Measurements from ENCODE around the gene MYZAP. TPM values are rescaled to one million over a fixed set of nuclear protein-coding genes. Genes with fewer than 3 reads are reported as not detected.

Gene MYZAP
- total RNA-seq, 1 experiment from 2014 or later = not detected

DNA sequence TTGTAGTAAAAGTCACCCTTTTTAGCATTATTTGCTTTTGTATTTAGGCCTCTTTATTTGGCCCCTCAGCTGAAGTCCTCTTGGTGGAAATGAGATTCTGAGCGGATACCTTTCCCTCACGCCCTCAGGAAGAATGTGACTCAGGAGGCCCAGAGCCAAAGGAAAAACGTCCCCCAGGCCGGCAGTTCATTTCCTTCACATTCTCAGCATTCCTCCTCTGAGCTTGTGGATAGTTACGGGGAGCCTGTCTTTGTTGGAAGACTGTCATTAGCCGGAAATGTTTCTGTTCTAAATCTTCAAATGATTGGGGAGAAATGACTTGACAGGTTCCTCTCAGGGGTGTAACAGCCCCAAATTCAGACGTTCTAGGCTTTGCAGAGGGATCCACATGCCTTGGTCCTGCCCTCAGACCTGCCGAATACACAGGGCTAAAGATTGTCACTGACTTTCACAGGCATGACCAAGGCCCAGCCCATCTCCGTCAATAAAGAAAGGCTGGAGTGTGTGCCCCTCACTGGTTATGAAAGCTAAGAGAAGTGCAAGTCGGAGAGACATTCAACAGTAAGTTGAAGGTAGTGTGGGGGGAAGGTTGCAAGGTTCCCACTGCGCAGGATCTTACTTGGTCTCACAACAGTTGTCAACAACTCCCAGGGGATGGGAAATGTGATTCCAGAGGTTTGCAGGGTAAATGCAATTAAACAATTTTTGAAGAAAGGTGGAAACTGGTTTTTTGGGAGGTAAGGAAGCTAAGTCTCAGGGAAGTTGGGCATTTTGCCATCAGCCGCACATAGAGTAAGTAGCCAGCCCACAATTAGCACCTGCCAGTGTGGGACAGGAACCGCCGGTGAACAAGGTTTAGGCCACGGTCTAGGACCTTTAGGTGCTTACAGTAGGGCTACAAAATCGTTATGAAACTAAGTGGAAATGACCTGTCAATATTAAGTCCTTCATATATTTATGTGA, 39.7 kb upstream of the MYZAP start:
- CTCF ChIA-PET = interaction anchor here (0.5 to 1.0 kb wide), 5 partner anchors 8 to 102 kb away, joined by 3 to 10 read pairs (median 3); no protein-coding TSS in a partner anchor
- Histone ChIP-seq H3K36me3 (ENCODE audit: insufficient read depth, low read length, poor library complexity, severe bottlenecking) (no peaks in the 10 kb centered on the region), H3K4me1 (ENCODE audit: insufficient read depth, low read length, poor library complexity, severe bottlenecking) (peaks cover 41% of the 10 kb centered on the region), H3K27ac (ENCODE audit: low read depth, low read length, poor library complexity, severe bottlenecking) (peak overlapping the region; percentile 63), H3K4me3 (ENCODE audit: low read depth, low read length, poor library complexity, severe bottlenecking) (no peak overlapping the region), H3K9me3 (ENCODE audit: low read depth, low read length, poor library complexity, severe bottlenecking) (no peaks in the 10 kb centered on the region), H3K27me3 (replicated peaks; ENCODE audit: insufficient read depth, low read depth, low read length, poor library complexity) (no peaks in the 10 kb centered on the region)
- intact Hi-C loops (cut with micrococcal nuclease; ENCODE audit: unreplicated experiment) = no loop called here
- DNase-seq (ENCODE audit: low spot score) = peak; percentile 83
- no TSS peak for BruUV-seq (replicated peaks)
- POLR2A ChIA-PET (ENCODE audit: low non-redundant PET) = no interaction called here
- TF ChIP-seq, protein P1, sequence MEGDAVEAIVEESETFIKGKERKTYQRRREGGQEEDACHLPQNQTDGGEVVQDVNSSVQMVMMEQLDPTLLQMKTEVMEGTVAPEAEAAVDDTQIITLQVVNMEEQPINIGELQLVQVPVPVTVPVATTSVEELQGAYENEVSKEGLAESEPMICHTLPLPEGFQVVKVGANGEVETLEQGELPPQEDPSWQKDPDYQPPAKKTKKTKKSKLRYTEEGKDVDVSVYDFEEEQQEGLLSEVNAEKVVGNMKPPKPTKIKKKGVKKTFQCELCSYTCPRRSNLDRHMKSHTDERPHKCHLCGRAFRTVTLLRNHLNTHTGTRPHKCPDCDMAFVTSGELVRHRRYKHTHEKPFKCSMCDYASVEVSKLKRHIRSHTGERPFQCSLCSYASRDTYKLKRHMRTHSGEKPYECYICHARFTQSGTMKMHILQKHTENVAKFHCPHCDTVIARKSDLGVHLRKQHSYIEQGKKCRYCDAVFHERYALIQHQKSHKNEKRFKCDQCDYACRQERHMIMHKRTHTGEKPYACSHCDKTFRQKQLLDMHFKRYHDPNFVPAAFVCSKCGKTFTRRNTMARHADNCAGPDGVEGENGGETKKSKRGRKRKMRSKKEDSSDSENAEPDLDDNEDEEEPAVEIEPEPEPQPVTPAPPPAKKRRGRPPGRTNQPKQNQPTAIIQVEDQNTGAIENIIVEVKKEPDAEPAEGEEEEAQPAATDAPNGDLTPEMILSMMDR (conservative IDR thresholded peaks at IDR 0.05; ENCODE audit: low read depth, low read length) = no peak
- TF ChIP-seq EZH2 (IDR thresholded peaks at IDR 0.05; ENCODE audit: borderline replicate concordance, low read depth, low read length, poor library complexity, severe bottlenecking) = no peak

DNA sequence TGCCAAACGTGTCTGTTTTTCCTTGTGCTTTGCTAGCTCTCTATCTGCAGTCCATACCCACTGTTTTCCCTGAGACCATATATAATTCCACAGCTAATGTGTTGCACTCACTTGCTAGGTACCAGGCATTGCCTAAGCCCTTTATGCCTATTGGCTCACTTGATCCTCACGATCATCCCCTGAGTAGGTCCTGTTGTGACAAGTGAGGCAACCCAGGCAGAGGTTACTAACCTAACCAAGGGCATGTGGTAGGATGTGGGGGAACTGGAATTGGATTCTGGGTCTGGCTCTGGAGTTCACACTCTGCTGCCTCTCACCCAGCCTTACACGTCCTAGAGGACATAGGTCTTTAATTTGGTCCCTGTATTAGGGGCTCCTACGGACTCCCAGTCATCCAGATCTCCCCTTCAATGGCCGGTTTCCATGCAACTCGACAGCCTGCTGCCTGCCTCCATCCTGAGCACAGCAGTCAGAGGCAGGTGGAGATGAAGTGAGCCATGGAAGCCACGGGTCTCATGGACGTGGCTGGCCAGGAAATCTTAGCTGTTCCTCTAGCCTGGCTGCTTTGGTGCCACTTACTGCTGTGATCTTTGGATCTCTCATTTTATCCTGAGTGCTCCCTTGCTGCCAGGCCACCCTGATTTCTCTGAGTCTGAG, 38.9 kb upstream of the MYZAP start:
- DNase-seq (ENCODE audit: low spot score) = no peak
- Histone ChIP-seq H3K36me3 (ENCODE audit: insufficient read depth, low read length, poor library complexity, severe bottlenecking) (no peaks in the 10 kb centered on the region), H3K4me1 (ENCODE audit: insufficient read depth, low read length, poor library complexity, severe bottlenecking) (peaks cover 41% of the 10 kb centered on the region), H3K9me3 (ENCODE audit: low read depth, low read length, poor library complexity, severe bottlenecking) (no peaks in the 10 kb centered on the region), H3K27me3 (replicated peaks; ENCODE audit: insufficient read depth, low read depth, low read length, poor library complexity) (no peaks in the 10 kb centered on the region), H3K4me3 (ENCODE audit: low read depth, low read length, poor library complexity, severe bottlenecking) (no peak overlapping the region), H3K27ac (ENCODE audit: low read depth, low read length, poor library complexity, severe bottlenecking) (no peak overlapping the region)
- no peak for TF ChIP-seq EZH2 (IDR thresholded peaks at IDR 0.05; ENCODE audit: borderline replicate concordance, low read depth, low read length, poor library complexity, severe bottlenecking)
- TF ChIP-seq, protein P1 (conservative IDR thresholded peaks at IDR 0.05; ENCODE audit: low read depth, low read length) = no peak
- no TSS peak for BruUV-seq (replicated peaks)
- ChIA-PET CTCF (interaction anchor here (0.5 kb wide), 1 partner anchor 101 kb away, joined by 5 read pairs; no protein-coding TSS in a partner anchor), POLR2A (ENCODE audit: low non-redundant PET) (no interaction called here)
- intact Hi-C loops (cut with micrococcal nuclease; ENCODE audit: unreplicated experiment) = no loop called here

DNA sequence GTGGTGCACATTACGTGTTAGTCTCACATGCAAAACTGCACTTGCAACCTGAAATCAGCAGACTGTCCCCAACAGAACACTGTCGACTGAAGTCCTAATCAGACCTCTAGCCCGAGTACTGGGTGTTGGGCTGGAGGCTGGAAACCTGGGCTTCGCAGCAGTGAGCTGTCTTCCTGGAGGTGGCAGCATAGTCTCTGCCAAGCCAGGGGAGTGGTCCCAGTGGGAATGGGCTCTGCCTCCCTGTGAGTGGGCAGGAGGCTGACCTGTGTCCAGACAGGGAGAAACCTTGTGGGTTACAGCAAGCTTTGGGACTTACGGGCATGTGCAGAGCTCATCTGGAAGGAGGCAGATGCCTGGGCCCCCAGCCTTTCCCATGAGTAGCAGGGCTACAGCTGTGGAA, 38.2 kb upstream of the MYZAP start:
- no peak for DNase-seq (ENCODE audit: low spot score)
- POLR2A ChIA-PET (ENCODE audit: low non-redundant PET) = no interaction called here
- Histone ChIP-seq H3K9me3 (ENCODE audit: low read depth, low read length, poor library complexity, severe bottlenecking) (no peaks in the 10 kb centered on the region), H3K4me3 (ENCODE audit: low read depth, low read length, poor library complexity, severe bottlenecking) (no peak overlapping the region), H3K36me3 (ENCODE audit: insufficient read depth, low read length, poor library complexity, severe bottlenecking) (no peaks in the 10 kb centered on the region), H3K4me1 (ENCODE audit: insufficient read depth, low read length, poor library complexity, severe bottlenecking) (peaks cover 41% of the 10 kb centered on the region), H3K27me3 (replicated peaks; ENCODE audit: insufficient read depth, low read depth, low read length, poor library complexity) (no peaks in the 10 kb centered on the region), H3K27ac (ENCODE audit: low read depth, low read length, poor library complexity, severe bottlenecking) (no peak overlapping the region)
- CTCF ChIA-PET = no interaction called here
- intact Hi-C loops (cut with micrococcal nuclease; ENCODE audit: unreplicated experiment) = no loop called here
- TF ChIP-seq, protein P1 (conservative IDR thresholded peaks at IDR 0.05; ENCODE audit: low read depth, low read length) = no peak
- BruUV-seq (replicated peaks) = no TSS peak
